ENCODE results near the gene ASCC1.

Gene ASCC1

DNA sequence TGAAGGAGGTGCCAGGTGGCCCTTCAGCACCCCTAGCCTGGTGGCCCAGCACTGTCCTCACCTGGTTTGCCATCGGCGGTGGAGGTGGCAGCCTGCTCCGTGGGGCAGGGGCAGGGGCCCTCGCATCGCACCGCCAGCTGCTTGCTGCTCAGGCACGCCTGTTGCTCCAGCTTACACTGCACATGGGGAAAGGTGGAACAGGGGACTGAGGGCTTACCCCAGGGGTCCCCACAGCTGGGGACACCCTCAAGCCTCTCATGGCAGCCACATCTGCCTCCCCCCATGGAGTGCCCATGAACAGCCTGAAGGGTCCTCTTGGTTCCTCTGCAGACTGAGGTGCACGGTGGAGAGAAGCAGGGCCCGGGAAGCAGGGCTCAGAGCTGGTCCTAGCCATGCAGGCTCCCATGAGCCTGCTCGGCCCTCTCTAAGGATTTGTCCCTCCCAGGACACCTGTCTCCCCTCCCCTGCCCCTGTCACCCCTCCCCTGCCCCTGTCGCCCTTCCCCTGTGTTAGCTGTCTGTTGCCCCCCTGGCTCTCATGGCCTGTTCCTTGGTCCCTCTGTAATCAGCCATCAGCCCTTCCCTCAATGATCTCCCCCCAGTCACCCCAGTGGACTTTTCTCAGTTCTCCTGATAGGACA, 147.8 kb downstream of the ASCC1 start:
- no peak for DNase-seq

DNA sequence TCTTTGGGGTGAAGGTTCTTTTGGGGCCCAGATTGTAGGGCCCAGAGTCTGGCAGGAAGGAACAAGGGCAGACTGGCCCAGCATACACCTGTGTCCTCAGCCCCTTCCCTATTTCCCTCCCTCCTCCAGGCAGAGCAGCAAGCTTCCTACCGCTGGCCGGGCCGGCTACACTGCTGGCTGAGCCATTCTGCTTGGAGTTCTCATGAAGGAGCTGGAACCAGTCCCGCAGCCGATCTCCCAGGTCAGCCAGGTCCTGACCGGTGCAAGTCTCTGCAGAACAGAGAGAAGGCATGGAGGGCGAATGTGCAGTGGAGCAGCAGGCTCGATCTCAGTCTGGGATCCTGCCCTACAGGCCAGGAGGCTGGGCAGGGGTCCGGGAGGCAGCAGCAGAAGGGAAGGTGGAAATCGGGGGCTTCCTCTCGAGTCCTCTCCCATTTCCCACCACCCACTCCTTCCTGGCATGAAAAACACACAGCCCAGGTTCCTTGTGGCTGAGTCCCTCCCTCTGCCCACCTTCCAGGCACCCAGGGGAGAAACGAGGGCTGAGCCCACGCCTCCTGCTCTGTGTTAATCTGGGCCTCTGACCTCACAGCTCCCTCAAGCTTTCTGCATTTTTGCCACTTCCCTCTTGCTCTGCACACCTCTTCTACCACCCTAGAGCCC, 148.5 kb downstream of the ASCC1 start:
- no peak for DNase-seq

DNA sequence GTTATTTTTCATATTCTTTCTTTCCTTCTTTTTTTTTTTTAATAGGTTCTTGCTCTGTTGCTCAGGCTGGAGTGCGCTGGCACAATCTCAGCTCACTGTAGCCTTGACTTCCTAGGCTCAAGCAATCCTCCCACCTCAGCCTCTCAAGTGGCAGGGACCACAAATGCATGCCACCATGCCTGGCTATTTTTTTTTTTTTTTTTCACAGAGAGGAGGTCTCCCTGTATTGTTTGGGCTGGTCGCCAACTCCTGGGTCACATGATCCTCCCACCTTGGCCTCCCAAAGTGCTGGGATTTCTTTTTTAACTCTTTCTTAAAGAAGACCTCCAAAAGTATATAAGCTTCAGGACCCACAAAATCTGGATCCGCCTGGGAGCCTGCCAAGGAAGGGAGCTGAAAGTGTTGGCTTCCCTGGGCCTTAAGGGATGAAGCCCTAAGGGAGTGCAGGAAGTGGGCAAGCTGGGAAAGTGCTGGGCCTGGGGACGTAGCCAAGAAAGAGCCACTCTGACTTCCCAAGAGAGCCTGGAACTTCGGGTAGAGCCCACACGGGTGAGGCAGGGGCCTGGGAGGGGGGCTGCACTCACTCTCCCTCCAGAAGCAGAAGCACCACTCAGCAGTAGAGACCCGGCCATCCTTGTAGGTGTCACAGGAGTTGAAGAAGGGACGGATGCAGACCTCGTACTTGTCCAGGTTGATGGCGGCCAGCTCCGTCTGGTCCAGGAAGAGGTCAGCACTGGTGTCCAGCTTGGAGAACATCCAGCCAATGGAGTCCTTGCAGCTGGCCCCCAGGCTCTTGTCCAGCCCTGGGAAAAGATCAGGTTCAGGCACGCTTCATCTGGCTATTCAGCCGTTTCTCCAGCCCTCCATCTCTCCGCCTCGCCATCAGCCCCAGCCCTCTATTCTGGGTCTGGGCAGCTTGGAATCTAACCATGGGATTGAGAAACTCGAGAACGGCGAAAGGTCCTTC, 149.5 kb downstream of the ASCC1 start:
- DNase-seq: peak in 1 of 56 donors; percentile 45

DNA sequence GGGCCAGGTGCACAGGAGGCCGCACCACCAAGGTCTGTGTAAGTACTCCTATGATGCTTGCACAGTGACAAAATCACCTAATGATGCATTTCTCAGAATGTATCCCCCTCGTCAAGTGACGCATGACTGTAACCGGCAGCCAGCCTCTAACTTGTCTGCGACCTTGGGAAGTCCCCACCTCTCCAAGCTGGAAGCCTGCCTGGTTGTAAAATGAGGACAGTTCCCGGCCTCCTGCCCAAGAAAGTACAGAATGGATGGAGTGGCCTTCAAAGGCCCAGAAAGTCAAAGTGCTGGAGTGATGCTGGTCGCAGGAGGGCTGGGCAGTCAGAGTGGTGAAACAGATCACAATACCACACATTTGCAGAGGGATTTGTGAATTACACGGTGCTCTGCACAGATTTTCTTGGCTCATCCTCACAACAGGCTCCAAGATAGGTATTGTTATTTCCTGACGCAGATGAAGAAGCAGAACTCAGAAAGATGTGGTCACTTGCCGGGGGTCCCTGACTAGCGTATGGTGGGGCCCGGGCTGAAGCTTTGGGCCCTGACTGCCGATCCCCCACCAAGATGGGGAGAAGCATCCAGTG, 150.5 kb downstream of the ASCC1 start:
- DNase-seq: no peak

DNA sequence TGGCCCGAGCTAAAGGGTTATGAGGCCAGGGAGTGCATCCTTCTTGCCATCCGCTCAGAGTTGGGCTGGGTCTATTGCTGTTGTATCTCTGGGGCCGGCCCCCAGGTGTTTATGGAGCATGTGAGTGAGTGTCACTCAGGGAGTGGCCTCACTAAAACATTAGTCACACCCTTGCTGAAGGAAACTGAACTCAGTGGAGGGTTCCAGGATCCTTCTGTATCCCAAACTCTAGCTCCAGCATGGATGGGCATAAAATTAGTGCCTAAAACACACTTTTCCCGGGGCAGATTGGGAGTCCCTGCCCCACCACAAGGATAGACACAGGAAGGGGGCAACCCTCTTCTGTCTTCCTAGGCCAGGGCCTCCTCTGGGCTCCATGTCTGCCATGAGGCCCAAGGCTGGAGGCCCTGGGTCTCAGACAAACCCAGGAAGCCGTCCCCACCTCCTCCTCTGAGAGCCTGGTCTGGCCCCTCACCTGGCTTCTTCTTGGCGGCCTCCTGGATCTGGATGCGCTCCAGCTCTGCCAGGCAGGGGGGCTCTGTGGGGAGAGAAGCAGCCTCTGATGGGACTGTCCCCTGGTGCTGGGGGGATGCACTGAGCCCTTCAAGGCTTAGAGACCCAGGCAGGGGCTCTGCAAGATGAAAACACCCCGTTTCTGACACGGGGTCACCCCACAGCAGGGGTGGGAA, 152.2 kb downstream of the ASCC1 start:
- no peak for DNase-seq

DNA sequence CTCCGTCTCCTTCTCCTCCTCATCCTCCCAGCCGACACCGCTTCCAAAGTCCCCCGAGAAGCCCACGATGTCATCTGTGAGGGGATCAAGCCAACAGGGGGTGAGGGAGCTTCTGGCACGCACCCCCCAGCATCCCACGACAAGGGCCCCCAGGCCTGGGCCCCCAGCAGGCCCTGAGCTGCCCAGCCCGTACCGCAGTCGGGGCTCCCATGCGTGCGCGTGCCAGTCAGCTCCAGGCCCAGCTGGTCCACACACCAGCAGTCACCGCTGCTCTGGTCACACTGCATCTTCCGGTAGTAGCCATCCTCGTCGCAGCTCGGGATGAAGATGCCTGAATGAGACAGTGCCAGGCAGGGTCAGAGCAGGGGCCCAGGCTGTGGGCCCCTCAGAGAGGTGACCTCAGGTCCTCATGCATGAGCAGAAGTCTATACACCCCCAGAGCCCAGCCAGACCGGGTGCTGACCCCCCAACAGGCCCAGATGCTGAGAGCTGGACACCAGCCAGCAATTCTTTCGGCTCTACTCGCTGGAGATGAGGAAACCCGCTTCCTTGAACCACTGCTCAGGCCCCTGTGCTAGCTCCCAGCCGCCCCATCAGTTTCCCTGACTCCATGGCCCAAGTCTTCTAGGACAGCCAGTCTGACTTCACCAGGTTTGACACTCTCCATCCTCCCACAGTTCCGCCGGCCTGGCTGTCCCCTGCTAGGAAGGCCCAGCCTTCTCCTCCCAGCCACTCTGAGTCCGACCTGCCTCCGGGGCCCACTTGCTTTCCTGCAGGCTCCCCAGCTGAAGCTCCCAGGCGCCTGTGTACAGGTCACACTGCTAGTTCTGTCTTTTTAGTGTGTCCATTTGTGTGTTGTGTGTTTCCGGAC, 153.0 kb downstream of the ASCC1 start:
- no peak for DNase-seq

DNA sequence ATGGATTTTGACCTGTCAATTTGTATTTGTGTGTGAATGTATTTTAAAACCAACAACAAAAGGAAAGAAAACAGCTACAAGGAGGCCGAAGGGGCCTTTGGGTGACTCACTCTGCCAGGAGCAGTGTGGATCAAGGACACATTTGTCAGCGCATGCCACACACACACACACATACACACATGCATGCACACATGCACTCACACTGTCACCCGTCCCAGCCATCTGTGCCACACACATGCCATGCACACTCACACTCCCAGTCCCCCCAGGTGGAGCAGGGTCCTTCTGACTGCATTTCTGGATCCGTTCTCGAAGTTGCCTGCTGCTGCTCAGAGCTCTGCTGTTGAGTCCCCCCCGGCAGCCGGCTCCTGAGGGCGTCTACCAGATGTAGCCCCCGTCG, 153.7 kb downstream of the ASCC1 start:
- DNase-seq: no peak

DNA sequence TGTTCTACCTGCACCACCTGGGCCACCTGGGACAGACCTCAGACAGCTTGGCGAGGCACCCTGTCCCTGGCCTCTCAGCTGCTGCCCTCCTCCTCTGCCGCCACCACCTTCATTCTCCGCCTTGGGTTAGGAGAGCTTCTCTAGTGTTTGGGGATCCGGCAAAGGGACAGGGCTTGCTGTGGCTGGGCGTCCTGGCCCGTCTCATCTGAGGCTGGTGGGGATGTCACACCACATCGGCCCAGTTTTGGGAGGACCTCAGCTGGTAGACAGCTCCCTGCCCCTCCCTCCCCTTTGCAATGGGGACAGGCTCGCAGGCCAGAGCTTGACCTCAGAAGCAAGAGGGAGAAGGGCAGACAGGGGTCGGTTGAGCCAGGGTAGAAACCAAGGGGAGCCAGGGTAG, 154.1 kb downstream of the ASCC1 start:
- DNase-seq: no peak

DNA sequence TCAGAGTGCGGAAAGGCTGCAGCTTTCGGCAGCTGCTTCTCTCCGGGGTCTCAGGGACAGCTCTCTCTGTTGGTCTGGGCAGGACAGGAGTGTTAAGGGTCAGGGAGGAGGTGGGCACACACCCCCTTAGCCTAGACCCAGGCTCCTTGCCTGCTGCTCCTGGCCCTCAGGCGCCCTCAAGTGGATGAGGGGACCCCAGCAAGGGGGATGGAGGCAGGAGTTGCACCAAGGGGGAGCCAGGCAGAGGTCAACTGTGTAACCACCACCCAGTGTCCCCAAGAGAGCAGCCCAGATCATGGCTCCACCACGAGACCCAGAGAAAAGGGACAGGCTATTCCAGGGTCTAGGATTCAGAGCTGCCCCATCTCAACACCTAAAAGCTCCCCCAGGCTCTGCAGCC, 154.6 kb downstream of the ASCC1 start:
- no peak for DNase-seq

DNA sequence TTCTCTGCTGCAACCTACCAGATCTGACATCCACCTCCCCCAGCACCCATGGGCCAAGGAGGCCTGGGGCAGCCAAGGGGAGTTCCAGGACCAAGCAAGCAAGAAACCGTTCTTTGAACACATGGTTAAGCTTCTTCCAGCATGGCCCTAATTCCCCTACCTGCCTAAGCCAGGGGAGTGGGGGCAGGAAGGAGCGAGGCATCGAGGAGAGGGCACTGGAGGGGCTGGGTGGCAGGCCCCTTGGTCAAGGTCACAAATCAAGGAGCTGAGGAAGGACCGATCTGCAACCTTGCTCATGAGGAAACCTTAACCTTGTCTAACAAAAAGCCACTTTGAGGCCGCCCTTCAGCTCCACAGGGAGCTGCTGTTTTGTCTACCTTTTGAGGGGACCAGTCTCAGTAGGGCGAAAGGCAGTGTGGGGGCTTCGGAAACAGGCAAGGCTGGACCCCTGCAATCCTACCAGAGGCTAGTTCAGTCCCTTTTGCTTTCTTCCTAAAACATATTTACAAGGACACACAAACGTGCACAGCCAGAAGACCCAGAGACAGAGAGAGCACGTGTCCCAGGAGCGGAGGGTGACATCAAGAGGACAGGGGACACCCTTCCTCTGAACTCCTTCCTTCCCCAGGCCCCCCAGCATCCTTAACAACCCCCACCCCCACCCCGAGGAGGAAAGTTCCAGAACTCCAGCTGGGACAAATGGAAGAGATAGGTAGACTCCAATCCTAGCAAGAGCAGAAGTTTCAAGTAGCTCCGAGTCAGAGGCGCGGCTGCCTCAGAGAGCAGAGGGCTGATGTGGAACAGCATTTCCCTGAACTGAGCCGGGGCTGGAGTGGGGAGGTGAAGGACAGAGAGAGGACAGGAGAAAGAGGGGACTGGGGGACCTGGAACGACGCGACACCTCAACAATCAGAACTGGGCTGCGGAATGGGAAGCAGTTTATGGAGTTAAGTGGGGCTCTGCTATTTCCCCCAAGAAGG, 155.9 kb downstream of the ASCC1 start:
- no peak for DNase-seq

DNA sequence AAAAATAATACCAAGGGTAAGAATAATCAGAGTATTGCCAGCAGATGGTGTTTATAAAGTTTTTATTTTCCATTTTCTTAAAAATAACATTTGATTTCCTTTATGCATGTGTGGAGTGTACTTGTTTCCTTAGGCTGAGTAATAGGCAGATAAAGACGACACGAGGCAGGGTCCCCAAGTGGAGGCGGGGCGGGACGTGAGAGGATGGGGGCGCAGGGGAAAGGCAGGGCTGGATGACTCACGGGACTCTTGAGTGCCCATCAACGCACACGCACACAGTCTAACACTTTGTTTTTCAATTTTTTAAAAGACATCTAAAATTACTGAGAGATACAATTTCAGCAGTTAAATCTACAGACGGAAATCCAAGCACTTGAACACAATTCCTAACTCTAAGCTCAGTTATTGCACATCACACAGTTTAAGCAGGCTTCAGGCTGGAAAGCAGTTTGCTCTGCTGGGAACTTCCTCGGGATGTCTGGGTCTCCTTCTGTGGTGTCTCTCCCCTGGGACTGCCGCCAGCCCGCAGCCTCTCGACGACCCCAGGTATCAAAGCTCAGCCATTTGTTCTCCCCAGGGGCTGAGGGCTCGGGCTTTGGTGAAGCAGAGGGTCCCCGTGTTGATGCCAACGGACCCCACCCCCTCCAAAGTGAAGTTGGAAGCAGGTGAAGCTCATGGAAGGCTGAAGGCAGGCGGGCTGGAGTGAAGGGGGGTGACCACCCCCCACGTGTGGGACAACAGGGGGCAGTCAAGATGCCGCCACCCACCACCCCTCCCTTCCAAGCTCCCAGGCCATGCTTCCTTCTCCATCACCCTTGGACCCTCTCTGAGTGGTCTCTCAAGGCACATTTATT, 156.9 kb downstream of the ASCC1 start:
- peak in 7 of 56 donors; percentile 14 to 43 (median 31) for DNase-seq

DNA sequence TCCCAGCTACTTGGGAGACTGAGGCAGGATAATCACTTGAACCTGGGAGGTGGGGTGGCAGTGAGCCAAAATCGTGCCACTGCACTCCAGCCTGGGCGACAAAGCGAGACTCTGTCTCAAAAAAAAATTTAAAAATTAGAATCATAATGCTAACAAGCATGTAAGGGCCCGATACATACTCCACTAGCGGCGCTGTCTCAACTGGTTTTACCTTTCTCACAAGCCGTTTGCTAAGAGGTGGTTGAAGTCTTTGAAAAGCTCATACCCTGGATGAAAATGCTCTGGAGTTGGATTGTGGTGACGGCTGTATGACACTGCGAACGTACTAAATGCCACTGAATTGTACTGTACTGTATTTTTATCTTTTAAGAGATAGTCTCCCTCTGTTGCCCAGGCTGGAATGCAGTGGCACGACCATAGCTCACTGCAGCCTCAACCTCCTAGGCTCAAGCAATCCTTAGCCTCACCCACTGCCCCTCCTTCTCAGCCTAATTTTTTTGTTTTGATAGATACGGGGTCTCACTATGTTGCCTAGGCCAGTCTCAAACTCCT, 157.7 kb downstream of the ASCC1 start:
- DNase-seq: no peak

DNA sequence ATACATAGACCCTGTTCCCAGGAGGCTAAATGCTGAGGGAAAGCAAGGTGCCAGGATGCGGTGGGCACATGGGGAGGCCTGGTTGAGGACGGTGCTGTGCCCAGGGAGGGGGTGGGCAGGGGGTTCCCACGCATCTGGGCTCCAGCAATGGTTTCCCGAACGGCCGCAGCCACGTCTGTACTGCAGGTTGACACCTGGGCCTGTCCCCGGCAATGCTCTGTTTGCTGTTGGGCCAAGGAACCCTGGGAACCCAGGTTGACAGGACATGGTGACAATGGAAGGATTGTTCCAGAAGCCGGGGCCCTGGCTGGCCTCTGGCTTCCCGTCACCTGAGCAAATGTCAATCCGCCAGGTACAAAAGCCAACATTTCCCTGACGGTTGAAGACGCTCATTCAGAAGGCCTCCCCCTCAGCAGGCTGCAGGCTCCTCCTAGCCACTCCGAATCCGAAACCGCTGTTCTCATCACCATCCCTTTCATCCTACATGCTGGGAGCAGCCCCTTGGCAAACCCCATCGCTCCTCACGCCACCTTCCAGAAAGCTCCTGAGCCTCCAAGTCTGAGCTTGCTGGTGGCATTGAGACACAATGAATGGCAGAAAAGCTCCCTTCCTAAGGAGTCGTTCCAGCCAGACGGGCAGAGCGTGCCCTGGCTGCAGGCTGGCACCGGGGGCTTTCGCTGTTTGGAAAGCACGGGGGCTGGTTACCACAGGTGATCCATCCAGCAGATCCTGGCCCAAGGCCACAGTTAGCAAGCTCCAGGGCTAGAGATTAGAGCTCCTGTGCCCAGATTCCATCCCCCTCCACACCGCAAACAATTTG, 158.9 kb downstream of the ASCC1 start:
- peak in 4 of 56 donors; percentile 20 to 33 (median 26) for DNase-seq

DNA sequence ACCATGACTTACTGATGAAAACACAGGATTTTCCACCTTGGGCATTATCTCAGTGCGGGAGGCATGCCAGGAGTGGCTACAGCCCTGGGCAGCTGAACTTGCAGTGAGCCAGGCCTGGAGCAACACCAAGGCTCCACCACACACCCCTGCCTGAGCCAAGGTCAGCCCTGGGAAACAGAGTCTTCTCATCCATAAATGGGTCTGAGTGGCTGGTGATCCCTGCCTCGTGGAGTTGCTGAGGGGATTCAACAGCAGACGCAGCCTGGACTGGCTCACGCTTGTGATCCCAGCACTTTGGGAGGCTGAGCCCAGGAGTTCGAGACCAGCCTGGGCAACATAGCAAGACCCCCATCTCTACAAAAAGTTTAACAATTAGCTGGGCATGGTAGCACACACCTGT, 160.0 kb downstream of the ASCC1 start:
- DNase-seq: no peak

DNA sequence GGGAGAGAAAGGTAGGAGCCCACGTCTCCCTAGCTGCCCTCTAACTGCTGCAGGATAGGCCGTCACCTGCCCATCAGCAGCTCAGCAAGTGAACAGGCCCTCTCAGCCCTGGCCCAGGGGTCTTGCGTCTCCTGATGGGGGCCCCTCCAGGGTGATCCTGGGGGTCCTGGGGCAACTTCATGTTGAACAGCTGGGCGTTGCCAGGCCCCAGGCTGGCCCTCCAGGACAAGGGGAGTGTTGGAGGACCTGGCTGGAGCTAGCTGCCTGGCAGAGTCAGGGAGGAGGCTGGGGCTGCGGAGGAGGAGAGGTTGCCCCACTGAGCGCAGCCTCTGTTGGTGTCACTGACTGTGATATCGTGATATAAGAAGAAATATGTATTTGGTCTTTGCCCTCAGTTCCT, 162.4 kb downstream of the ASCC1 start:
- DNase-seq: no peak

DNA sequence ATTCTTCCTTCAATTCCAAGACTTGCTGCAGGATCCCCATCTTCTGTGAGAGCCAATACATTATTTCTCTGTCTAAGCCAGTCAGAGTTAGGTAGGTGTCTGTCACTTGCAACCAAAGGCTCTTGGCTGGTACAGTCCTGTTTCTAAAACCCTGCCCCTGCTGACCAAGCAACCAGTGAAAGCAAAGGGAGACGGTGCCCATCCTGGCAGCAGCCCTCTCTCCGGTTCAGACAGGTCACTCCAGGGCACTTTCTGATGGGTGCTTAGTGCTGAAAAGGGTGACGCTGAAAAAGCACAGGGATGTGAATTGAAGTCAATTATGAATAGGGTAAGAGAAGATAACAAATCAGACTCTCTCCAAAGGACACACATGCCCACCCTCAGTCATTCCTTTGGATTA, 165.2 kb downstream of the ASCC1 start:
- DNase-seq: no peak

All from nucleus accumbens (tissue), 56 donors.